Neural crest cell (in vitro differentiated cells): ENCODE data around the gene IP6K3. TPM values are rescaled to one million over a fixed set of nuclear protein-coding genes. Genes with fewer than 3 reads are reported as not detected.

Experiments used
- DNase-seq: peaks from one replicate; pipeline ENCODE4 v3.0.0; 2021; ENCODE audit warnings: low read depth, mixed read lengths, low spot score
- H3K27ac Mint-ChIP-seq: one replicate; pipeline ENCODE4 v1.8.0; 2021; ENCODE audit warnings: mild to moderate bottlenecking, mixed read lengths; ENCODE audit not compliant: unreplicated experiment
- H3K27me3 Mint-ChIP-seq: 2 replicates; pipeline ENCODE4 v1.8.0; 2021; ENCODE audit warnings: low read depth, mild to moderate bottlenecking, mixed read lengths
- H3K36me3 Mint-ChIP-seq: 2 replicates; pipeline ENCODE4 v1.8.0; 2021; ENCODE audit warnings: low read depth, mild to moderate bottlenecking, mixed read lengths
- H3K4me1 Mint-ChIP-seq: 2 replicates; pipeline ENCODE4 v1.8.0; 2021; ENCODE audit warnings: mixed read lengths
- H3K4me3 Mint-ChIP-seq: one replicate; pipeline ENCODE4 v1.8.0; 2021; ENCODE audit warnings: mild to moderate bottlenecking, mixed read lengths
- H3K9me3 Mint-ChIP-seq: 2 replicates; pipeline ENCODE4 v1.8.0; 2021; ENCODE audit warnings: mixed read lengths
- total RNA-seq: library from RNA; stranded (reverse); gene quantifications from 2 replicates; pipeline ENCODE4 v1.2.1, GENCODE V29; 2021
- TF ChIP-seq, protein P1 (sequence below): fragments of 200-600 bp; sonication (generic); conservative IDR thresholded peaks from 2 replicates; pipeline ENCODE4 v1.5.0; 2021; ENCODE audit warnings: antibody characterized with exemption, mild to moderate bottlenecking

IP6K3 gene
- total RNA-seq, 1 donor from 2014 or later: 0.72 TPM

DNA sequence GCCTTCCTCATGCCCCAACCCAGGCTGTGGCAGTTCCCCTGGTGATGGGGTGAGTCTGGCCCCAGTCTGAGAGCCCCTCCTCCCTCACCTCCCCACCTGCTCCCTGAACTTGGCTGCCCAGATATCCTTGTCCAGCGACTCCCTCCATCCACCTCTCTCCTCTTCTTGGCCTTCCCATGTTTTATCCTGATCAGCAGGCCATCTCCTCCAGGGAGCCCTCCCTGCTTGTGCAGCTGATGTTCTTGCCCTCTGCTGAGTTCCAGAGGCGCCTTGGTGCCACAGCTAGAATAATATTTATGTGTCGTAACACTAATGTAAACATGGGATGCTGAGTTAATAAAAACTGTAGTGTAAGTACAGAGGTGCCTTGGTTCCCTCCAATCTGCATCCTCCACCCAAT, 10.4 kb upstream of the IP6K3 start:
- H3K4me3 Mint-ChIP-seq: no peak overlapping the region
- peaks cover 17% of the 10 kb centered on the region for H3K4me1 Mint-ChIP-seq
- H3K27me3 Mint-ChIP-seq: no peaks in the 10 kb centered on the region
- no peaks in the 10 kb centered on the region for H3K36me3 Mint-ChIP-seq
- no peaks in the 10 kb centered on the region for H3K9me3 Mint-ChIP-seq
- TF ChIP-seq, protein P1, sequence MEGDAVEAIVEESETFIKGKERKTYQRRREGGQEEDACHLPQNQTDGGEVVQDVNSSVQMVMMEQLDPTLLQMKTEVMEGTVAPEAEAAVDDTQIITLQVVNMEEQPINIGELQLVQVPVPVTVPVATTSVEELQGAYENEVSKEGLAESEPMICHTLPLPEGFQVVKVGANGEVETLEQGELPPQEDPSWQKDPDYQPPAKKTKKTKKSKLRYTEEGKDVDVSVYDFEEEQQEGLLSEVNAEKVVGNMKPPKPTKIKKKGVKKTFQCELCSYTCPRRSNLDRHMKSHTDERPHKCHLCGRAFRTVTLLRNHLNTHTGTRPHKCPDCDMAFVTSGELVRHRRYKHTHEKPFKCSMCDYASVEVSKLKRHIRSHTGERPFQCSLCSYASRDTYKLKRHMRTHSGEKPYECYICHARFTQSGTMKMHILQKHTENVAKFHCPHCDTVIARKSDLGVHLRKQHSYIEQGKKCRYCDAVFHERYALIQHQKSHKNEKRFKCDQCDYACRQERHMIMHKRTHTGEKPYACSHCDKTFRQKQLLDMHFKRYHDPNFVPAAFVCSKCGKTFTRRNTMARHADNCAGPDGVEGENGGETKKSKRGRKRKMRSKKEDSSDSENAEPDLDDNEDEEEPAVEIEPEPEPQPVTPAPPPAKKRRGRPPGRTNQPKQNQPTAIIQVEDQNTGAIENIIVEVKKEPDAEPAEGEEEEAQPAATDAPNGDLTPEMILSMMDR: no peak
- no peak for DNase-seq
- peak overlapping the region; percentile 78 for H3K27ac Mint-ChIP-seq

DNA sequence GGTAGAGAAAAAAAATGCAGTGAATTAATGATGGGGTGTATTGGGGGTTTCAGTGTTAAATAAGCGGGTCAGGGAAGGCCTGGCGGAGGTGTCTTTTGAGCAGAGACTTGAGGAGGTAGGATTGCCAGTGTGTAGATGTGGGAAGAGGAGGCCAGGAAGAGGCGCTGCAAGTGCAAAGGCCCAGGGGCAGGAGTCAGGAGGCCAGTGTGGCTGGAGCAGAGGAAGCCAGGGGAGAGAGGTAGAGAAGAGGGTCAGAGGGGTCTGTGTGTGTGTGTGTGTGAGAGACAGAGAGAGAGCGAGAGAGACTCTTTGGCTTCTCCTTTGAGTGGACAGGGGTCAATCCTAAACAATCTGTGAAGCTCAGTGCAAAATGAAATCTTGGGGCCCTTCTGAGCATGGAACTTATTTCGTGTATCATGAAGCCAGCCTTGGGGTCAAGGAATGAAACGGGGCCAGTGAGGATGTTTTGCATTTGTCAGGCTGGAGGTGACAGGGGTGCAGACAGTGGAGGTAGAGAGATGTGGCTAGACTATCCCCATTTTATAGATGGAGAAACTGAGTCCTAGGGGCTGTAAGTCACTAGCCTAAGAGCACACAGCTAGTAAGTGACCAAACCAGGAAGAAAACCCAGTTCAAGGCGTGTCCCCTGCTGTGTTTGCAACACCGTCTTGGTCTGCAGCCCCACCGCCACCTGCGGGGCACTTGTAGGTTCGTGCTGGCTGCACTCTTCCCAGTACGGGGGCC, 9.7 kb upstream of the IP6K3 start:
- Mint-ChIP-seq H3K4me1 (peaks cover 15% of the 10 kb centered on the region), H3K27me3 (no peaks in the 10 kb centered on the region), H3K4me3 (no peak overlapping the region), H3K36me3 (no peaks in the 10 kb centered on the region), H3K9me3 (no peaks in the 10 kb centered on the region), H3K27ac (no peak overlapping the region)
- no peak for DNase-seq
- TF ChIP-seq, protein P1: no peak

DNA sequence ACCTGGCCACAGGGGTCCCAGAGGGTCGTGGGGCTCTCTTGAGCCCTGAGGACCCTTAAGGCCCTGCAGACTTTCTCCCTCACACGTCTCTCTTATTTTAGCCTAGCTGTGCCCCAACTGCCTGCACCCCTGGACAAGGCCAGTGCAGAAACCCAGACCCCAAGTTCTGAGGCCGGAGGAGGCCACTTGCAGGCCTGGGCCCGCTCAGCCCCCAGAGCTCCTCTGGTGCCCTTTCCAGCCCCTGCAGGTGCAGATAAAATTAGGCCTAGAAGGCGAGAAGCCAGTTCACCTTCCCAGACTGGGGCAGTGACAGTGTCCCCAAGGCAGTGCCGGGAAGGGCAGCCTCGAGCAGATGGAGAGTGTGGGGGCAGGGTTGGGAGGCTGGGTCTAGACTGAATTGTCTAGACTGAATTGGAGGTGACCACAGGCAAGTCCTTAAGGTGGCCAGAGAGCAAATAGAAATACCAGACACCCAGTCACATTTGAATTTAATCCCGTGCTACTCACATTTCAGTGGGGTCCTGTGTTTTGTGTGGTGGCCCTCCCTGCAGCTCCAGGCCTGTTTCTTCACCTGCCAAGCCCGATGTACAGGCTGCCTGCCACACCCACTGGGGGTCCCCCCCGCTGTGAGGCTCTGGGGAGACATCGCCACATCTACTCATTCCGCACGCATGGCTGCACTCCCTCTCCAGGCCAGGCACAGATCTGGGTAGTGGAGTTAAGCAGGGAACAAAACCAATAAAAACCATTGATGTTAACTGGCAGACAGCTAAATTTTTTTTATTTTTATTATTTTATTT, 8.6 kb upstream of the IP6K3 start:
- TF ChIP-seq, protein P1: no peak
- DNase-seq: no peak
- H3K27me3 Mint-ChIP-seq: no peaks in the 10 kb centered on the region
- no peaks in the 10 kb centered on the region for H3K36me3 Mint-ChIP-seq
- H3K27ac Mint-ChIP-seq: peak overlapping the region; percentile 75
- peaks cover 11% of the 10 kb centered on the region for H3K4me1 Mint-ChIP-seq
- no peak overlapping the region for H3K4me3 Mint-ChIP-seq
- no peaks in the 10 kb centered on the region for H3K9me3 Mint-ChIP-seq

DNA sequence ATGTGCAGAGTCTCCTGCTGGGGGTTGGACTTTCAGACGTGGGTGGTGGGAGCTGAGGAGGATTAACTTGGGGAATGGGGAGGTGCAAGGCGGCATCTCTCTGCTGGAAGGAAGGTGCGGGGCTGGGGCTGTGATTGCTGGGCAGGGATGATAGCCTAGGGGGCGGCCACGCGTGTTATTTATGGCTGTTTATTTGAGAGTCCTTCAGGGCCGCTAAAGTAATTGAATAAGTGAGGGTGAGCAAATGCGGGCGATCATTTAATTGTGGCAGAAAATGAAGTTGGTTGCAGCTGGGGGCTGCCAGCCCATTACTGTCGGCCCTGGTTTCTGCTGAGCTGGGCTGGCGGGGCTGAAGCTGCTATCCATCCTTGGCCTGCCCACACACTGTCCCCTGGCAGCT, 7.5 kb upstream of the IP6K3 start:
- H3K4me3 Mint-ChIP-seq: no peak overlapping the region
- H3K4me1 Mint-ChIP-seq: peaks cover 12% of the 10 kb centered on the region
- H3K27me3 Mint-ChIP-seq: no peaks in the 10 kb centered on the region
- H3K27ac Mint-ChIP-seq: peak overlapping the region; percentile 81
- H3K9me3 Mint-ChIP-seq: no peaks in the 10 kb centered on the region
- TF ChIP-seq, protein P1: no peak
- DNase-seq: no peak
- no peaks in the 10 kb centered on the region for H3K36me3 Mint-ChIP-seq

DNA sequence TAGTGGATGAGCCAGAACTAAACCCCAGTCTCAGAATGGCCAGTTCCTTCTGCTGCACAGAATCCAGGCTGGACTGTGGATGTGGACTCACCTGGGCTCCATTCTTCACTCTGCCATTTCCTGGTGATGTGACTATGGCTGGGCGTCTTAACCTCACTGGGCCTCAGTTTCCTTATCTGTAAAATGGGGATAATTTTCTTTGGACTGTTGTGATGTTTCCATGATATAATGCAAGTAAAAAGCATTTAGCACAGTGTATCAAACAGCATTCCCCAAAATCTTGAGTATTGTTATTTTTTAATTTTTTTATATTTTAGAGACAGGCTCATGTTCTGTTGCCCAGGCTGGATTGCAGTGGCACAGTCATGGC, 5.9 kb upstream of the IP6K3 start:
- H3K9me3 Mint-ChIP-seq: no peaks in the 10 kb centered on the region
- H3K27ac Mint-ChIP-seq: no peak overlapping the region
- H3K36me3 Mint-ChIP-seq: no peaks in the 10 kb centered on the region
- no peaks in the 10 kb centered on the region for H3K27me3 Mint-ChIP-seq
- H3K4me1 Mint-ChIP-seq: peaks cover 13% of the 10 kb centered on the region
- TF ChIP-seq, protein P1: no peak
- no peak overlapping the region for H3K4me3 Mint-ChIP-seq
- DNase-seq: no peak
